IMR-90 (cell line): ENCODE results near the gene SPINT4. TPM values are rescaled to one million over a fixed set of nuclear protein-coding genes. Genes with fewer than 3 reads are reported as not detected.

Source experiments
- ATAC-seq: fragments of 200-7000 bp; cut with Tn5 transposase; 2 replicates; pipeline ENCODE4 v1.9.1; 2020; ENCODE audit warnings: low read depth, mild to moderate bottlenecking, moderate library complexity
- BruUV-seq: library from RNA; stranded (reverse); fragments of 400-500 nt; replicated peaks from 2 replicates; lab custom pipeline; 2021; lab: Mats Ljungman, UMichigan
- CTCF ChIA-PET: fragments of 300-600 bp; formaldehyde crosslinking; extraction: SDS; loops from one replicate; lab custom pipeline; 2021; ENCODE audit warnings: antibody characterized with exemption; lab: Yijun Ruan, JAX
- POLR2A ChIA-PET: fragments of 300-600 bp; sonication (Branson Sonifier 250); formaldehyde crosslinking; loops from one replicate; lab custom pipeline; 2022; ENCODE audit warnings: antibody characterized with exemption; ENCODE audit not compliant: unreplicated experiment; lab: Charles Lee
- DNase-seq: peaks from one replicate; pipeline ENCODE4 v3.0.0; 2013
- H2AFZ ChIP-seq: replicated peaks from 2 replicates; pipeline ENCODE3; 2013; ENCODE audit warnings: low read length, mild to moderate bottlenecking; ENCODE audit not compliant: poor library complexity
- H2AK5ac ChIP-seq: 2 replicates; pipeline ENCODE4 v1.6.1; 2013; ENCODE audit warnings: low read depth, low read length, inconsistent platforms
- H2AK9ac ChIP-seq: replicated peaks from 2 replicates; pipeline ENCODE3; 2013; ENCODE audit warnings: mild to moderate bottlenecking, low read depth, low read length, moderate library complexity; ENCODE audit not compliant: poor library complexity
- H2BK120ac ChIP-seq: 2 replicates; pipeline ENCODE4 v1.6.1; 2013; ENCODE audit warnings: low read depth, low read length, inconsistent platforms
- H2BK15ac ChIP-seq: 3 replicates; pipeline ENCODE4 v1.6.1; 2013; ENCODE audit warnings: low read depth, low read length, inconsistent platforms
- H2BK20ac ChIP-seq: 2 replicates; pipeline ENCODE4 v1.6.1; 2013; ENCODE audit warnings: low read depth, mild to moderate bottlenecking, inconsistent platforms, low read length, moderate library complexity
- H2BK5ac ChIP-seq: 2 replicates; pipeline ENCODE4 v1.6.1; 2013; ENCODE audit warnings: mild to moderate bottlenecking, low read depth, low read length, inconsistent platforms; ENCODE audit not compliant: poor library complexity, severe bottlenecking
- H3K14ac ChIP-seq: replicated peaks from 2 replicates; pipeline ENCODE4 v1.6.1; 2013; ENCODE audit warnings: low read depth, low read length, inconsistent platforms
- H3K18ac ChIP-seq: 2 replicates; pipeline ENCODE4 v1.6.1; 2013; ENCODE audit warnings: low read depth, low read length, control low read depth
- H3K23ac ChIP-seq: 2 replicates; pipeline ENCODE4 v1.6.1; 2013; ENCODE audit warnings: low read depth, low read length, inconsistent platforms
- H3K27ac ChIP-seq: 2 replicates; pipeline ENCODE4 v1.5.1; 2013; ENCODE audit warnings: mild to moderate bottlenecking, control low read depth, low read length; ENCODE audit not compliant: insufficient read depth
- H3K27me3 ChIP-seq: 2 replicates; pipeline ENCODE4 v1.6.1; 2013; ENCODE audit warnings: low read length; ENCODE audit not compliant: control insufficient read depth, insufficient read depth
- H3K36me3 ChIP-seq: 2 replicates; pipeline ENCODE4 v1.6.1; 2013; ENCODE audit warnings: low read length, mixed read lengths; ENCODE audit not compliant: control insufficient read depth, insufficient read depth
- H3K4ac ChIP-seq: 2 replicates; pipeline ENCODE4 v1.6.1; 2013; ENCODE audit warnings: low read depth, low read length, inconsistent platforms
- H3K4me1 ChIP-seq: 2 replicates; pipeline ENCODE4 v1.6.1; 2013; ENCODE audit warnings: low read length, mixed read lengths; ENCODE audit not compliant: control insufficient read depth, insufficient read depth
- H3K4me2 ChIP-seq: 2 replicates; pipeline ENCODE4 v1.6.1; 2013; ENCODE audit warnings: low read depth, mild to moderate bottlenecking, control low read depth, low read length, moderate library complexity
- H3K4me3 ChIP-seq: 2 replicates; pipeline ENCODE4 v1.5.1; 2013; ENCODE audit warnings: low read depth, mild to moderate bottlenecking, control low read depth, low read length, moderate library complexity; ENCODE audit not compliant: insufficient read depth
- H3K56ac ChIP-seq: 2 replicates; pipeline ENCODE4 v1.6.1; 2013; ENCODE audit warnings: low read length, inconsistent platforms; ENCODE audit not compliant: insufficient read depth; ENCODE audit errors: extremely low read depth
- H3K79me1 ChIP-seq, 2 experiments: 2 replicates each; pipeline ENCODE4 v1.6.1; 2013; ENCODE audit warnings: low read length in 2 of 2, inconsistent platforms in 1 of 2, low read depth in 1 of 2
- H3K9ac ChIP-seq: 2 replicates; pipeline ENCODE4 v1.6.1; 2013; ENCODE audit warnings: low read depth, low read length, control low read depth
- H3K9me1 ChIP-seq: 2 replicates; pipeline ENCODE4 v1.6.1; 2013; ENCODE audit warnings: low read length, inconsistent platforms; ENCODE audit not compliant: insufficient read depth
- H3K9me3 ChIP-seq: 2 replicates; pipeline ENCODE4 v1.6.1; 2013; ENCODE audit warnings: low read length; ENCODE audit not compliant: control insufficient read depth, insufficient read depth
- H4K20me1 ChIP-seq: 2 replicates; pipeline ENCODE4 v1.6.1; 2013; ENCODE audit warnings: low read length, inconsistent platforms; ENCODE audit not compliant: insufficient read depth
- H4K5ac ChIP-seq: 2 replicates; pipeline ENCODE4 v1.6.1; 2013; ENCODE audit warnings: mild to moderate bottlenecking, low read depth, low read length, control low read depth
- H4K8ac ChIP-seq, 2 experiments: 2 replicates each; pipeline ENCODE4 v1.6.1; 2013; ENCODE audit warnings: low read depth in 2 of 2, low read length in 2 of 2, control low read depth in 1 of 2, inconsistent platforms in 1 of 2
- H4K91ac ChIP-seq: 2 replicates; pipeline ENCODE4 v1.6.1; 2013; ENCODE audit warnings: low read depth, low read length, inconsistent platforms; ENCODE audit not compliant: insufficient read depth
- CEBPB ChIP-seq: IDR thresholded peaks from 2 replicates; pipeline ENCODE4 v1.6.1; 2012; ENCODE audit warnings: low read depth, low read length, improper control_type of control experiment
- MXI1 ChIP-seq: IDR thresholded peaks from 2 replicates; pipeline ENCODE4 v1.6.1; 2012; ENCODE audit warnings: low read depth, mild to moderate bottlenecking, low read length, moderate library complexity, borderline replicate concordance
- NFE2L2 ChIP-seq: fragments of 150-350 bp; IDR thresholded peaks from 2 replicates; pipeline ENCODE4 v1.6.1; 2016; ENCODE audit warnings: low read depth, mild to moderate bottlenecking, low read length
- POLR2A ChIP-seq: IDR thresholded peaks from 2 replicates; pipeline ENCODE4 v1.6.1; 2012; ENCODE audit warnings: mild to moderate bottlenecking, low read depth, low read length
- RCOR1 ChIP-seq: IDR thresholded peaks from 2 replicates; pipeline ENCODE4 v1.6.1; 2012; ENCODE audit warnings: mild to moderate bottlenecking, low read length, improper control_type of control experiment; ENCODE audit not compliant: insufficient replicate concordance
- RFX5 ChIP-seq: IDR thresholded peaks from 2 replicates; pipeline ENCODE4 v1.8.0; 2012; ENCODE audit warnings: low read depth, mild to moderate bottlenecking, low read length, moderate library complexity
- USF2 ChIP-seq: fragments of 150-350 bp; IDR thresholded peaks from 2 replicates; pipeline ENCODE4 v1.6.1; 2017; ENCODE audit warnings: mild to moderate bottlenecking, antibody characterized with exemption, low read length, low read depth
- dilution Hi-C: fragments of 300-500 bp; cut with HindIII; formaldehyde crosslinking; loops from one replicate; pipeline ENCODE4 v1.14.3; 2018; ENCODE audit warnings: low sequenced_read_pairs; ENCODE audit not compliant: unreplicated experiment
- in situ Hi-C: fragments of 300-500 bp; cut with MboI; formaldehyde crosslinking; loops from 3 replicates; pipeline ENCODE4 v1.14.3; 2019; ENCODE audit warnings: low sequenced_read_pairs, inconsistent platforms, mixed read lengths
- intact Hi-C: fragments of 100-400 bp; cut with micrococcal nuclease; formaldehyde crosslinking; loops from 2 replicates; pipeline ENCODE4 v1.10.0; 2022
- polyA plus RNA-seq, 3 experiments: library from polyadenylated mRNA; depleted of rRNA; stranded (reverse); fragments of >200 nt; gene quantifications; 2 replicates each; pipeline ENCODE4 v1.2.3, GENCODE V29; 2012; ENCODE audit warnings: low replicate concordance in 1 of 3
- total RNA-seq: library from RNA; depleted of rRNA; stranded (reverse); fragments of >200 nt; gene quantifications from 2 replicates; pipeline ENCODE4 v1.2.3, GENCODE V29; 2012
- TF ChIP-seq, protein P1 (sequence below): conservative IDR thresholded peaks from 2 replicates; pipeline ENCODE4 v1.5.1; 2012; ENCODE audit warnings: mild to moderate bottlenecking, low read depth, low read length, improper control_type of control experiment
- TF ChIP-seq, protein P2 (sequence below): fragments of 150-350 bp; IDR thresholded peaks from 2 replicates; pipeline ENCODE4 v1.6.1; 2016; ENCODE audit warnings: low read depth, mild to moderate bottlenecking, low read length, moderate library complexity, borderline replicate concordance

The SPINT4 gene
- total and polyA plus RNA-seq, 2 of the 4 experiments (the other 2 are of a cell fraction) = not detected

GRCh38 chr20:45672765-45673164 lies 49.4 kb upstream of the SPINT4 start:
- H2BK15ac ChIP-seq = no peak overlapping the region
- H4K91ac ChIP-seq = no peak overlapping the region
- ATAC-seq = no peak
- H3K79me1 ChIP-seq = no peaks in the 10 kb centered on the region
- no peak overlapping the region for H3K4me2 ChIP-seq
- no peak overlapping the region for H3K27ac ChIP-seq
- no peak overlapping the region for H3K9ac ChIP-seq
- H3K4ac ChIP-seq = no peak overlapping the region
- no peaks in the 10 kb centered on the region for H3K27me3 ChIP-seq
- CTCF ChIA-PET = no interaction called here
- H2BK120ac ChIP-seq = no peak overlapping the region
- H4K20me1 ChIP-seq = no peaks in the 10 kb centered on the region
- H3K4me1 ChIP-seq = no peaks in the 10 kb centered on the region
- H3K56ac ChIP-seq = no peak overlapping the region
- no peak for DNase-seq
- H3K4me3 ChIP-seq = no peak overlapping the region
- H2AK5ac ChIP-seq = no peak overlapping the region
- H3K23ac ChIP-seq = no peak overlapping the region
- H3K9me1 ChIP-seq = no peaks in the 10 kb centered on the region
- POLR2A ChIA-PET = no interaction called here
- H3K9me3 ChIP-seq = no peaks in the 10 kb centered on the region
- H2BK5ac ChIP-seq = no peak overlapping the region
- H4K5ac ChIP-seq = no peak overlapping the region
- H3K14ac ChIP-seq = no peak overlapping the region
- dilution Hi-C loops = no loop called here
- H2BK20ac ChIP-seq = no peak overlapping the region
- BruUV-seq = no TSS peak
- no peaks in the 10 kb centered on the region for H3K36me3 ChIP-seq
- H3K18ac ChIP-seq = no peak overlapping the region
- in situ Hi-C loops = no loop called here
- intact Hi-C loops = no loop called here
- H2AFZ ChIP-seq = no peak overlapping the region
- H2AK9ac ChIP-seq = no peak overlapping the region
- no peak overlapping the region for H4K8ac ChIP-seq
- TF ChIP-seq MXI1 (no peak), NFE2L2 (no peak), RCOR1 (no peak), USF2 (no peak), POLR2A (no peak), RFX5 (no peak), CEBPB (no peak)
- TF ChIP-seq, protein P1, sequence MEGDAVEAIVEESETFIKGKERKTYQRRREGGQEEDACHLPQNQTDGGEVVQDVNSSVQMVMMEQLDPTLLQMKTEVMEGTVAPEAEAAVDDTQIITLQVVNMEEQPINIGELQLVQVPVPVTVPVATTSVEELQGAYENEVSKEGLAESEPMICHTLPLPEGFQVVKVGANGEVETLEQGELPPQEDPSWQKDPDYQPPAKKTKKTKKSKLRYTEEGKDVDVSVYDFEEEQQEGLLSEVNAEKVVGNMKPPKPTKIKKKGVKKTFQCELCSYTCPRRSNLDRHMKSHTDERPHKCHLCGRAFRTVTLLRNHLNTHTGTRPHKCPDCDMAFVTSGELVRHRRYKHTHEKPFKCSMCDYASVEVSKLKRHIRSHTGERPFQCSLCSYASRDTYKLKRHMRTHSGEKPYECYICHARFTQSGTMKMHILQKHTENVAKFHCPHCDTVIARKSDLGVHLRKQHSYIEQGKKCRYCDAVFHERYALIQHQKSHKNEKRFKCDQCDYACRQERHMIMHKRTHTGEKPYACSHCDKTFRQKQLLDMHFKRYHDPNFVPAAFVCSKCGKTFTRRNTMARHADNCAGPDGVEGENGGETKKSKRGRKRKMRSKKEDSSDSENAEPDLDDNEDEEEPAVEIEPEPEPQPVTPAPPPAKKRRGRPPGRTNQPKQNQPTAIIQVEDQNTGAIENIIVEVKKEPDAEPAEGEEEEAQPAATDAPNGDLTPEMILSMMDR = no peak
- TF ChIP-seq, protein P2, sequence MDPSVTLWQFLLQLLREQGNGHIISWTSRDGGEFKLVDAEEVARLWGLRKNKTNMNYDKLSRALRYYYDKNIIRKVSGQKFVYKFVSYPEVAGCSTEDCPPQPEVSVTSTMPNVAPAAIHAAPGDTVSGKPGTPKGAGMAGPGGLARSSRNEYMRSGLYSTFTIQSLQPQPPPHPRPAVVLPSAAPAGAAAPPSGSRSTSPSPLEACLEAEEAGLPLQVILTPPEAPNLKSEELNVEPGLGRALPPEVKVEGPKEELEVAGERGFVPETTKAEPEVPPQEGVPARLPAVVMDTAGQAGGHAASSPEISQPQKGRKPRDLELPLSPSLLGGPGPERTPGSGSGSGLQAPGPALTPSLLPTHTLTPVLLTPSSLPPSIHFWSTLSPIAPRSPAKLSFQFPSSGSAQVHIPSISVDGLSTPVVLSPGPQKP = no peak
